Measurements from ENCODE around the gene C1orf35. TPM values are rescaled to one million over a fixed set of nuclear protein-coding genes. Genes with fewer than 3 reads are reported as not detected.
A peak's percentile ranks its signal among the peaks of the same experiment; 100 is the strongest.

C1orf35 gene
- polyA plus RNA-seq, 3 donors: 13.8 to 16.7 (median 15.3) TPM

GRCh38 chr1:228110556-228110955, 7.4 kb upstream of the C1orf35 start:
- no peak for DNase-seq (ENCODE audit: low read depth in 3 of 3, low spot score in 2 of 3)

GRCh38 chr1:228109962-228110488, 6.9 kb upstream of the C1orf35 start:
- no peak for DNase-seq (ENCODE audit: low read depth in 3 of 3, low spot score in 2 of 3)

GRCh38 chr1:228109073-228109961, 6.2 kb upstream of the C1orf35 start, which contains the start of gene MRPL55:
Gene MRPL55 (minus strand): TSS chr1:228109299. CDS start chr1:228108260, 1,039 bp downstream.
- DNase-seq (ENCODE audit: low read depth in 3 of 3, low spot score in 2 of 3): peak; percentile 89 to 93 (median 92)

GRCh38 chr1:228108742-228109072, 5.6 kb upstream of the C1orf35 start:
- DNase-seq (ENCODE audit: low read depth in 3 of 3, low spot score in 2 of 3): no peak

- no peak for DNase-seq (ENCODE audit: low read depth in 3 of 3, low spot score in 2 of 3)
These were observed 5.0 kb upstream of the C1orf35 start for GRCh38 chr1:228108055-228108690.

DNA sequence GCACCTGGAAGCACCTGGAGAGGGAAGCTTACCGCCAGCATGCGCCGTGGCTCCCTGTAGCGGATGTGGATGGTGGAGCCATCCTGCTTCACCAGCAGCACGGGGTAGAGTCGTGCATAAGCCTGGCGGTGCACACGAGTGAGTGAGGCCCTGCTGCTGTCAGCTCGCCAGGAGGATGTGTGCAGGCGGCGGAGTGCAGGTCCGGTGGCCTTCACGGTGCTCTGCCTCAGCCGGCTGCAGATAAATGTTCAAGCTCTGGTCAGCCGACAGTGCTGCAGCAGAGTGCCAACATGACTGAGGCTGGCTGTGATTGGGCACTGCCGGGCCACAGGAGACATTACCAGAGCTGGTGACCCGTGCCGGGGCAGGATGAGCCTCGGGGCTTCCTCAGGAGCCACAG, 4.5 kb upstream of the C1orf35 start:
- DNase-seq (ENCODE audit: low read depth in 3 of 3, low spot score in 2 of 3): no peak

GRCh38 chr1:228106800-228107054, 3.6 kb upstream of the C1orf35 start:
- no peak for DNase-seq (ENCODE audit: low read depth in 3 of 3, low spot score in 2 of 3)

GRCh38 chr1:228105996-228106799, 3.1 kb upstream of the C1orf35 start:
- DNase-seq (ENCODE audit: low read depth in 3 of 3, low spot score in 2 of 3): no peak

DNA sequence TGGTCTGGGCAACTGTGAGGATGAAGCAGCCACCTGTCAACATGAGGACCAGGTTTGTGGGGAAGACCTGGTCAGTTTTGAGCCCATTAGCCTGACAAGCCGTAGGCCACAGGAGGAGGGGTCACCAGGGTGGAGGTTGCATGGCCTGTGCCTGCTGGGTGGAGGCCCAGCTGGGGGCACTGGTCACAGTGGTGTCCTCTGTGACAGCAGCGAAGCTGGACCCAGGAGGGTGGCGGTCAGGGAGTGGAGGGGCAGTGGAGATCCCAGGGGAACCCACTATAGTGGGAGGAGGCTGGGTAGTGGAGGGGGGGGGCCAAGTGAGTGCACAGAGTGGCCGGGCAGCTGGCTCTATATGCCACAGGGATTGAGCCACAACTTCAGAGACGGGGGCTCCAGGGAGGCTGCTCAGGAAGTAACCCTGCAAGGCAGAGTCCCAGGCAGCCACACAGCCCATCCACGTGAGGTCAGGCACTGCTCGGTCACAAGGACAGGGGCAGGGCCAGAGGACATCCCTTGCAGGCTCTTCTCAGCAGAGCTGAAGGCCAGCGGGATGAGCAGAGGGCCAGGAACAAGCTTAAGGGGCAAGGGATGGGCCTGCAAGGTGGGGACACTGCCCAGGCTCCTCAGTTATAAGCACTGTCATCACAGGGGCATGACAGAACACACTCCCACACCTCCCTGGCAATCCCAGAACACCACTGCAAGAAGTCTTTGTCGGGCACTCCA, 2.3 kb upstream of the C1orf35 start:
- no peak for DNase-seq (ENCODE audit: low read depth in 3 of 3, low spot score in 2 of 3)

DNA sequence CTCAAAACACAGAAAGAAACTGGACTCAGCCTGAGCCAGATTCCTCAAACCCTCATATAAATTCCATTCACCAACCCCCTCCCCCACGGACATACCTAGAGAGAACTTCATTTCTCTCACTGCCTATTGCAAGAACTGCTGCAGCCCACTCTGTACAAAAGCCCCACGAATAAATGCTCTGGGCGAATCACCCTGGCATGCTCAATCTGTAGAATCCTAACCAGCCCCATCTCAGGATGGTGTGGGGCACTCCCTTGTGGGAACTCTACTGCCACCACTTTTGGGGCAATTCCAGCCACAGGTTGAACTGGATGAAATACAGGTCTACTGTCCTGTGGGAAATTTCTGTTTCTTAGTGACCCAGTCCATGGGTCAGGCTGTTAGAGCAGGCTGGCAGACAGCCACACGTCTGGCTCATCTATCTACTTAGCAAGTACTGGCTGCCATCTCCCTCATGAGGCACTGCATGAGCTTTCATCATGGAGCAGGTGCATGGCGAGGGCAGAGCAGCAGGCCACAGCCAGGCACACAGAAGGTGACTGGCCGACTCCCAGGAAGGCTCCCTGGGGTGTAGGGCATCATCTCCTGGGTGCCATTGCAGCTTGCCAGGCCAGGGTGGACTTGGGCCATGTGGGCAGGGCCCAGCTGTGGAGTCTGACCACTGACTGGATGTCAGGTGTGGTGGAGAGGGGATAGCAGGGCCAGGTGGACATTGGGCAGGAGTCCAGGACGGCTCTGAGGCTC, 1.6 kb upstream of the C1orf35 start:
- no peak for DNase-seq (ENCODE audit: low read depth in 3 of 3, low spot score in 2 of 3)

DNA sequence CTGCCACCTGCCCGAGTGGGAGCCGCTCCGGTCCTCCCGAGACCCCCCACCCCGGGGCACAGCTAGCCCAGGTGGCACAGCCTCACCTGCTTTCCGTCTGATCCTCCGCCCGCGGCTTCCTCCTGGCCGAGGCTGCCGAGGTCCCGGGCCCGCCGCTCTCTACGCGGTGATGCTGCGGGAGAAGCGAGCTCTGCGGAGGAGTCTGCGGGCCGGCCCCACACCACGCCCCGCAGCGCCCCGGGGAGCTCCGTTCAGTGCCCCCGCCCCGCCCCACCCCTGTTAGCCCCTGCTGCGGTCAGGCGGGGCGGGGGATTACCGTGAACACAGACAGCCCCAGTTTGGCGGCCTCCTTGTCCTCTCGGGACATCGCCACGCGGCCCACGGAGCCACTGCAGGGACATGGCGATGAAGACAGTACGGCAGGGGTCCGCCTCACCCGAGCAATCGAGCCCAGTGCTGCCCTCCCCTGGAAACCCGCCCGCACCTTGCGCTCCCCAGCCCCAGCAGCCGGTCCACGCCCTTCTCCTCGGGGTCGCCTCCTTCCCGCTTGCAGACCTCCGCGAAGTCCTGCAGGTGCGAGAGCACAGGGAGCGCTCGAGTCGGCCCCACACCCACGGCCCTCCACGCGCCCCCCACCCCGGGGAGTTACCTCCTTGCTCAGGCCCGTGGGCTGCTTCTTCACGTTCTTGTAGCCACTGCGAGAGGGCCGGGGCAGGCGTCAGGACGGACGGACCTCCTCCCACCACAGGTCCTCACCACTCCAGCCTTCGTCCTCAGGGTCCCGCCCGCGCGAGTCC, 933 bp downstream of the C1orf35 start:
- no peak for DNase-seq (ENCODE audit: low read depth in 3 of 3, low spot score in 2 of 3)

DNA sequence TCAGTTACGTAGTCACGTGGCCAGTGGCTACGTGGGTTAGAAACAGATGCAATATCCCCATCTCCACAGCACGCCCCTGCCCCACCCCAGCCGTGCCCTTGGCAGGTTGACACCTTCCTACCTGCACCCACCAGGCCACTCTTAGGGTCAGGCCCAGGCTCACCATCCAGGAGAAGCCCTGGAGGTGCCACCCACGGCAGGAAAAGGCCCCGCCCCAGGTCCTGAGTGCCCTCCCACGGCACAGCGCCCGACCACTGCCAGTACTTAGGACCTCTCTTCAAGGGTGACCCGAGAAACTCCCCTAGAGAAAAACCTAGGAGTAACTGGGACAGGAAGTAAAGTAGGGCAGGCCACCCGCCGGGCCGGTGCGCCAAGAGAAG, 1.5 kb downstream of the C1orf35 start:
- DNase-seq (ENCODE audit: low read depth in 3 of 3, low spot score in 2 of 3): no peak

GRCh38 chr1:228100822-228101613, 2.1 kb downstream of the C1orf35 start:
- no peak for DNase-seq (ENCODE audit: low read depth in 3 of 3, low spot score in 2 of 3)

DNA sequence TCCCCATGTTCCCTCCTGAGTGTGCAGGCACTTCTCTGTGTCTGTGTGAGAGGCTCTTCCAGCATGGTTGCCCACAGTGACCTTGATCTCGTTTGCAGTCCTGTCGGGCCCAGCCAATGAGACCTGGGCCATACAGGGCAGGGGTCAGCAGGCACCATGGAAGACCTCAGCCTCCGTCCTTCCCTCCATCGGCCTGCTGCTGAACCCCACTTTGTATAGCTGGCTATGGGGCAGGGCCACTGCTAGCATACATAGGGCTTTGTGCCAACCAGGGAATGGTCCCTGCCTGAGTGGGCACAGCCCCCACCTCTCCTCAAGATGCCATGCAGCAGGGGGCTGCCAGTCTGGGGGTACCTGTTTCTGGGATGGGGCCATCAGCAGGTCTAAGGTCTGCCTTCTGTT, 3.8 kb downstream of the C1orf35 start:
- no peak for DNase-seq (ENCODE audit: low read depth in 3 of 3, low spot score in 2 of 3)

GRCh38 chr1:228098323-228098931, 4.7 kb downstream of the C1orf35 start:
- no peak for DNase-seq (ENCODE audit: low read depth in 3 of 3, low spot score in 2 of 3)

DNA sequence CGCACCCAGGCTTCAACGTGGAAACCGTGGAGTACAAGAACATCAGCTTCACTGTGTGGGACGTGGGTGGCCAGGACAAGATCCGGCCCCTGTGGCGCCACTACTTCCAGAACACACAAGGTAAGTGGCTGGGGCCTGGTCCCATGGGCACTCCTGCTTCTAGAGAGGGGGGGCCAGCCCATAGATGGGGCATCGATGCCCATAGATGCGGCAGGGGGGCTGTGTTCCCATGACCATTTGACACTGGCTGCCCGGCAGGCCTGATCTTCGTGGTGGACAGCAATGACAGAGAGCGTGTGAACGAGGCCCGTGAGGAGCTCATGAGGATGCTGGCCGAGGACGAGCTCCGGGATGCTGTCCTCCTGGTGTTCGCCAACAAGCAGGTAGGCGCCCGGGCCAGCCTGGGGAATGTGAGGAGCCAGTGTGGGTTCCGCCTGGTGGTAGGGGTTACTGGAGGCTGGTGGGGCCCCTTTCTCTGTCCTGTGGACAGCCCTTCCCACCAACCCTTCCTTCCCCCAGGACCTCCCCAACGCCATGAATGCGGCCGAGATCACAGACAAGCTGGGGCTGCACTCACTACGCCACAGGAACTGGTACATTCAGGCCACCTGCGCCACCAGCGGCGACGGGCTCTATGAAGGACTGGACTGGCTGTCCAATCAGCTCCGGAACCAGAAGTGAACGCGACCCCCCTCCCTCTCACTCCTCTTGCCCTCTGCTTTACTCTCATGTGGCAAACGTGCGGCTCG, 5.6 kb downstream of the C1orf35 start:
- no peak for DNase-seq (ENCODE audit: low read depth in 3 of 3, low spot score in 2 of 3)

All from right renal cortex interstitium (tissue), 3 donors.